Stomach (tissue), 9 donors: ENCODE results near the gene PGPEP1. TPM values are rescaled to one million over a fixed set of nuclear protein-coding genes. Genes with fewer than 3 reads are reported as not detected.
"Not testable (repeated sequence)": the region's sequence is repeated elsewhere in the genome, so short reads cannot be mapped to it uniquely, and the experiment has no call there.

Experiments used
- DNase-seq, 2 donors: peaks; one replicate each; pipeline versions ENCODE4 v3.0.0 to v3.0.0-alpha.2; 2013 to 2019
- H3K27ac ChIP-seq, 5 donors: fragments of 200-600 bp in 4 of 5; sonication (generic) in 4 of 5; one replicate each; pipeline ENCODE4 v1.5.1; 2013 to 2019; ENCODE audit warnings: mild to moderate bottlenecking in 1 of 5, moderate library complexity in 1 of 5
- H3K27me3 ChIP-seq, 3 donors: fragments of 200-600 bp; sonication (generic); one replicate each; pipeline ENCODE4 v1.5.1; 2017 to 2019; ENCODE audit warnings: mixed run types in 1 of 3
- H3K36me3 ChIP-seq, 4 donors: fragments of 200-600 bp; sonication (generic); 1 replicate in 3 of 4; 2 replicates in 1 of 4; pipeline ENCODE4 v1.5.1; 2016 to 2019
- H3K4me1 ChIP-seq, 4 donors: fragments of 200-600 bp; sonication (generic); one replicate each; pipeline ENCODE4 v1.5.1; 2016 to 2019
- H3K4me3 ChIP-seq, 4 donors: fragments of 200-600 bp; sonication (generic) in 3 of 4; one replicate each; pipeline ENCODE4 v1.5.1; 2016 to 2019; ENCODE audit warnings: mild to moderate bottlenecking in 1 of 4
- H3K9me3 ChIP-seq, 4 donors: fragments of 200-600 bp; sonication (generic); one replicate each; pipeline ENCODE4 v1.5.1; 2016 to 2019
- EP300 ChIP-seq: sonication (generic); formaldehyde crosslinking; IDR thresholded peaks from one replicate; pipeline ENCODE4 v1.6.1; 2017; ENCODE audit warnings: antibody characterized with exemption
- POLR2A ChIP-seq, 4 donors: fragments of 450-650 bp; IDR thresholded peaks; one replicate each; pipeline ENCODE4 v1.6.1; 2016; ENCODE audit warnings: antibody characterized with exemption in 4 of 4, control low read depth in 2 of 4, mild to moderate bottlenecking in 1 of 4, moderate library complexity in 1 of 4
- POLR2AphosphoS5 ChIP-seq, 3 donors: sonication (generic); formaldehyde crosslinking; IDR thresholded peaks; one replicate each; pipeline ENCODE4 v1.6.1; 2016; ENCODE audit warnings: antibody characterized with exemption in 3 of 3
- WGBS, 5 donors: extraction: QIAGEN DNeasy Blood & Tissue Kit in 3 of 5; methylation state at CpG; one replicate each; pipeline versions ENCODE4 v1.1.5 to v1.1.7; 2013 to 2018; 5-methylcytosine and 5-hydroxymethylcytosine counted together
- intact Hi-C: fragments of 100-400 bp; cut with DNase I; formaldehyde crosslinking; loops from one replicate; pipeline ENCODE4 v1.15.1; 2023; ENCODE audit warnings: low total_unique reads
- polyA plus RNA-seq, 3 donors: library from polyadenylated mRNA; stranded (reverse); fragments of 200-250 nt; gene quantifications; one replicate each; pipeline ENCODE4 v1.2.3, GENCODE V29; 2013
- total RNA-seq, 5 donors: library from RNA; depleted of rRNA; stranded (reverse); fragments of >200 nt; gene quantifications; one replicate each; pipeline versions ENCODE4 v1.1.0 to v1.2.3, GENCODE V29; 2014 to 2016
- TF ChIP-seq, protein P1 (sequence below), 7 experiments: fragments of 450-650 bp in 4 of 7; fragments of 200-600 bp in 3 of 7; sonication (generic) in 3 of 7; IDR thresholded peaks; one replicate each; pipeline ENCODE4 v1.5.1; 2016 to 2019; ENCODE audit warnings: antibody characterized with exemption in 7 of 7, control low read depth in 2 of 7, mild to moderate bottlenecking in 1 of 7
- donor health status: healthy with polysubstance abuse.
- donor health status: Bipolar disorder and iron deficiency.
- donor health status: healthy.

PGPEP1 gene
- total and polyA plus RNA-seq, 8 donors, result 8.0 to 58.9 (median 26.0) TPM

DNA sequence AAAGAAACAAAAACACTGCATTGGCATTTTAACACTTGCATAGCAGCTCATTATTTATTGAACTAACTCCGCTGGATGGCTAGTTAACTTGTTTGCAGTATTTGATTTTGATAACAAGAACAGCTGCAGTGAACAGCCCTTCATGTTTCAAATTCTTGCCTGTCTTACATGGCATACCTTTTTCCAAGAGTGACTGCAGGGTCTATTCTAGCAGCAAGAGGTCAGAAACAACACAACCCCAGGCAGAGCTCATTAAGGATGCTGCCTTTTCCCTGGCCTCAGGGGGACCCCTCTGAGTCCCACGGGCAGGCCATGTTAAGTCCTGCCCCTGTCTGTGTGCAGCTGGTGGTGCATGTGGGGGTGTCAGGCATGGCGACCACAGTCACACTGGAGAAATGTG is 16.6 kb downstream of the PGPEP1 start:
- H3K4me3 ChIP-seq, result no peak overlapping the region
- WGBS, 5 donors, result 74 to 88% (median 82%) methylated on average over 3 of the region's 3 CpGs
- no peaks in the 10 kb centered on the region for H3K9me3 ChIP-seq
- peak overlapping the region in 2 of 5 donors; percentile 6 to 50 for H3K27ac ChIP-seq
- no peaks in the 10 kb centered on the region for H3K27me3 ChIP-seq
- peaks cover 0 to 7% (median 3%) of the 10 kb centered on the region in 4 donors for H3K4me1 ChIP-seq
- DNase-seq, result no peak
- TF ChIP-seq POLR2A (IDR thresholded peaks at IDR 0.05), result no peak
- TF ChIP-seq, protein P1, sequence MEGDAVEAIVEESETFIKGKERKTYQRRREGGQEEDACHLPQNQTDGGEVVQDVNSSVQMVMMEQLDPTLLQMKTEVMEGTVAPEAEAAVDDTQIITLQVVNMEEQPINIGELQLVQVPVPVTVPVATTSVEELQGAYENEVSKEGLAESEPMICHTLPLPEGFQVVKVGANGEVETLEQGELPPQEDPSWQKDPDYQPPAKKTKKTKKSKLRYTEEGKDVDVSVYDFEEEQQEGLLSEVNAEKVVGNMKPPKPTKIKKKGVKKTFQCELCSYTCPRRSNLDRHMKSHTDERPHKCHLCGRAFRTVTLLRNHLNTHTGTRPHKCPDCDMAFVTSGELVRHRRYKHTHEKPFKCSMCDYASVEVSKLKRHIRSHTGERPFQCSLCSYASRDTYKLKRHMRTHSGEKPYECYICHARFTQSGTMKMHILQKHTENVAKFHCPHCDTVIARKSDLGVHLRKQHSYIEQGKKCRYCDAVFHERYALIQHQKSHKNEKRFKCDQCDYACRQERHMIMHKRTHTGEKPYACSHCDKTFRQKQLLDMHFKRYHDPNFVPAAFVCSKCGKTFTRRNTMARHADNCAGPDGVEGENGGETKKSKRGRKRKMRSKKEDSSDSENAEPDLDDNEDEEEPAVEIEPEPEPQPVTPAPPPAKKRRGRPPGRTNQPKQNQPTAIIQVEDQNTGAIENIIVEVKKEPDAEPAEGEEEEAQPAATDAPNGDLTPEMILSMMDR (IDR thresholded peaks at IDR 0.05), result no peak
- TF ChIP-seq EP300, result no peak
- no peak for TF ChIP-seq POLR2AphosphoS5 (IDR thresholded peaks at IDR 0.05)
- peaks cover 39 to 81% (median 77%) of the 10 kb centered on the region in 4 donors for H3K36me3 ChIP-seq
- intact Hi-C loops, result no loop called here

DNA sequence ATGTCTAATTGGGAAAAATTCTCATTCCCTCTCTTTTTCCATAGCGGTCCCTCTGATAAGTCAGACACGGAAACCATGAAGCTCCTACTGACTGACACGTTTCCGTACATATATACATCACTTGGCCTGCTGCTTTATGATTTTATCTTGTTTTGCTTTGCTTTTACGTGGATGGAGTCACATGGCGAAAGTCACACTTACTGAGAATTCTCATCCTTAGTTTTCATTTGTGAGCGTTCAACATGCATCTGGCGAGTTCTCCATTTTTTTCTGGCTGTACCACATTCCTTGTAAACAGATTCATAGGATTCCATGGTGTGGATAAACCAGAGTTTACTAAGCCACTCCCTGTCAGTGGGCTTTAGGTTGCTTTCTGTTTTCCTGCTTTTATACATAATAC is 21.2 kb downstream of the PGPEP1 start:
- Histone ChIP-seq H3K27me3 (no peaks in the 10 kb centered on the region), H3K27ac (no peak overlapping the region), H3K4me3 (no peak overlapping the region), H3K4me1 (peaks cover 18 to 33% (median 27%) of the 10 kb centered on the region in 4 donors), H3K36me3 (peaks cover 29 to 81% (median 77%) of the 10 kb centered on the region in 4 donors), H3K9me3 (no peaks in the 10 kb centered on the region)
- 94 to 96% (median 94%) methylated on average over 8 of the region's 8 CpGs for WGBS, 5 donors
- no peak for DNase-seq
- intact Hi-C loops, result no loop called here
- TF ChIP-seq EP300 (no peak), POLR2AphosphoS5 (IDR thresholded peaks at IDR 0.05) (no peak), POLR2A (IDR thresholded peaks at IDR 0.05) (no peak)
- TF ChIP-seq, protein P1 (IDR thresholded peaks at IDR 0.05), result no peak

DNA sequence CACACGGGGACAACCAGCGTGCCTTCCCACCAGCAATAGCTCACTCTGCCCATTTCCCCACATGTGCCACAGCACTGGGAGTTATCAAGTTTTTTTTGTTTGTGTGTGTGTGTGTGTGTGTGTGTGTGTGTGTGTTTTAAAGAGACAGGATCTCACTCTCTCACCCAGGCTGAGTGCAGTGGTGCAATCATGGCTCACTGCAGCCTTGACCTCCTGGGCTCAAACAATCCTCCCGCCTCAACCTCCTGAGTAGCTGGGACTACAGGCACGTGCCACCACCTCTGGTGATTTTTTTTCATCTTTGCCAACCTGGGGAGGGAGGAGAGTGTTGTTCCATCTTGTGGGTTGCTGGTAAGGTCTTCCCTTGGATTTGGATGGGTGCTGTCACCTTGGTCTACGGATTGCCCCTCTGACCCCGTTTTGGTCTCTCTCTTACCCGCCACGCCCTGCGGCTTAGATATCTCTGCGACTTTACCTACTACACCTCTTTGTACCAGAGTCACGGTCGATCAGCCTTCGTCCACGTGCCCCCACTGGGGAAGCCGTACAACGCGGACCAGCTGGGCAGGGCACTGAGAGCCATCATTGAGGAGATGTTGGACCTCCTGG is 22.6 kb downstream of the PGPEP1 start:
- H3K9me3 ChIP-seq, result no peaks in the 10 kb centered on the region
- H3K36me3 ChIP-seq, result peaks cover 19 to 68% (median 63%) of the 10 kb centered on the region in 4 donors
- H3K27ac ChIP-seq, result peak overlapping the region in 4 of 5 donors; percentile 23 to 90 (median 88)
- peaks cover 18 to 36% (median 24%) of the 10 kb centered on the region in 4 donors for H3K4me1 ChIP-seq
- TF ChIP-seq POLR2AphosphoS5 (IDR thresholded peaks at IDR 0.05) (no peak), EP300 (no peak), POLR2A (IDR thresholded peaks at IDR 0.05) (no peak)
- TF ChIP-seq, protein P1 (IDR thresholded peaks at IDR 0.05), result no peak
- intact Hi-C loops, result no loop called here
- H3K27me3 ChIP-seq, result no peaks in the 10 kb centered on the region
- no peak overlapping the region for H3K4me3 ChIP-seq
- WGBS, 5 donors, result 88 to 93% (median 91%) methylated on average over 16 to 17 of the region's 17 CpGs
- no peak for DNase-seq

DNA sequence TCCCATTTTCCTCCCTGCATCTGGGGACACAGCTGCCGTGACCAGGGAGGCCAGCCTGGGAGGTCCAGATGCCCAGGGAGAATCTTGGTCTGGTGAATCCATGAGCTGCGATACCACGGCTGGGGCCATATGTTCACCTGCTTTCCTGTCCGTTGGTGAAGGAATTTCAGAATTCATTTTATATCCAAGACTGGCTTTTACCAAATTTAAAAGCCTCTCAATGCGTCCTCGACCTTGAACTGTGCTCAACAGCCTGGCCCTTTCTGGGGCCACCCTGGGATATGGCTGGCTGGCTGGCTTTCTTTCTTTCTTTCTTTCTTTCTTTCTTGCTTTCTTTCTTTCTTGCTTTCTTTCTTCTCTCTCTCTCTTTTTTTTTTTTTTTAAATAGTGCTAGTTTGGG is 23.4 kb downstream of the PGPEP1 start:
- H3K4me1 ChIP-seq, result peaks cover 18 to 44% (median 28%) of the 10 kb centered on the region in 4 donors
- H3K27ac ChIP-seq, result peak overlapping the region in 4 of 5 donors; percentile 79 to 90 (median 88)
- TF ChIP-seq POLR2A (IDR thresholded peaks at IDR 0.05) (no peak), EP300 (no peak)
- TF ChIP-seq, protein P1 (IDR thresholded peaks at IDR 0.05), result no peak

DNA sequence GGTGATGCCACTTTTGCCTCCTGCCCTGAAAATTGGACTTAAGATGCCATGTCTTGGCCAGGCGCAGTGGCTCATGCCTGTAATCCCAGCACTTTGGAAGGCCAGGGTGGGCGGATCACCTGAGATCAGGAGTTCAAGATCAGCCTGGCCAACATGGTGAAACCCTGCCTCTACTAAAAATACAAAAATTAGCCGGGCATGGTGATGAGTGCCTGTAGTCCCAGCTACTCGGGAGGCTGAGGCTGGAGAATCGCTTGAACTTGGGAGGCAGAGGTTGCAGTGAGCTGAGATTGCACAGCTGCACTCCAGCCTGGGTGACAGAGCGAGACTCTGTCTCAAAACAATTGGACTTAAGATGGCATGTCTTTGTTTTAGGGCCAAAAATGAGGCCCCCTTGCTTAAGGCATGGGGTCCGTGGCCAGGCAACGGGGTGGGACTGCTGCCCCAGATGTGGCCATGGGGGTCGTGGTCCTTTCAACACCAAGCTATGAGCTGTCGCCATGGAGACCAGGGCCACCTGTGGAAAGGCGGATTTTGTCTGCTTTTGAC is 24.0 kb downstream of the PGPEP1 start:
- DNase-seq, intact Hi-C loops, H3K9me3 ChIP-seq, H3K27me3 ChIP-seq: not testable (repeated sequence)
- H3K36me3 ChIP-seq, result peaks cover 10 to 63% (median 50%) of the 10 kb centered on the region in 4 donors
- peak overlapping the region in 1 of 4 donors; percentile 3 for H3K4me3 ChIP-seq
- H3K27ac ChIP-seq, result peak overlapping the region; percentile 79 to 90 (median 87)
- WGBS, 5 donors, result 36 to 46% (median 41%) methylated on average over 11 of the region's 11 CpGs
- peaks cover 18 to 48% (median 29%) of the 10 kb centered on the region in 4 donors for H3K4me1 ChIP-seq

More for the DNA sequence above, 23.4 kb downstream of the PGPEP1 start:
- no peak for DNase-seq
- WGBS, 5 donors, result 70 to 89% (median 86%) methylated on average over 6 of the region's 6 CpGs
- H3K9me3 ChIP-seq, result no peaks in the 10 kb centered on the region
- intact Hi-C loops, result no loop called here
- H3K36me3 ChIP-seq, result peaks cover 12 to 63% (median 56%) of the 10 kb centered on the region in 4 donors
- no peak overlapping the region for H3K4me3 ChIP-seq
- no peaks in the 10 kb centered on the region for H3K27me3 ChIP-seq
